Neural cell (in vitro differentiated cells): Measurements from ENCODE around the gene SMG6.

Experiments used
- CTCF ChIP-seq: fragments of 450-650 bp; IDR thresholded peaks from 2 replicates; pipeline ENCODE4 v1.5.1; 2014; ENCODE audit warnings: antibody characterized with exemption, mild to moderate bottlenecking, moderate library complexity; ENCODE audit not compliant: poor library complexity, severe bottlenecking
- EZH2 ChIP-seq: fragments of 200-600, 300-800 bp; shearing (Covaris generic), sonication (generic); IDR thresholded peaks from 2 replicates; pipeline ENCODE4 v1.6.1; 2014; ENCODE audit warnings: antibody characterized with exemption, low read length, borderline replicate concordance, mild to moderate bottlenecking; ENCODE audit not compliant: insufficient read depth, poor library complexity, severe bottlenecking

- TF ChIP-seq CTCF (no peak), EZH2 (no peak)
Observed at GRCh38 chr17:2084036-2084765, 219.4 kb downstream of the SMG6 start.
